ENCODE data around the gene PDPR. TPM values are rescaled to one million over a fixed set of nuclear protein-coding genes. Genes with fewer than 3 reads are reported as not detected.
"Not testable (repeated sequence)": the region's sequence is repeated elsewhere in the genome, so short reads cannot be mapped to it uniquely, and the experiment has no call there.

The PDPR gene
- total RNA-seq (2021; ENCODE audit: unreplicated experiment) (26.9 TPM), Bru-seq, nascent RNA (percentile 77 among the genes with signal in this experiment), BruChase-seq, experiment 1, labeled RNA remaining after a 2-hour chase (percentile 82 among the genes with signal in this experiment), BruChase-seq, experiment 2, labeled RNA remaining after a 6-hour chase (percentile 88 among the genes with signal in this experiment)
- 18.9 TPM for polyA plus RNA-seq (2012; ENCODE audit: insufficient read length)
- long read RNA-seq, partial matches to known transcripts, result 0 of 25 reads
- long read RNA-seq, other reads (novel, unspliced or antisense), result 25 of 25 reads

DNA sequence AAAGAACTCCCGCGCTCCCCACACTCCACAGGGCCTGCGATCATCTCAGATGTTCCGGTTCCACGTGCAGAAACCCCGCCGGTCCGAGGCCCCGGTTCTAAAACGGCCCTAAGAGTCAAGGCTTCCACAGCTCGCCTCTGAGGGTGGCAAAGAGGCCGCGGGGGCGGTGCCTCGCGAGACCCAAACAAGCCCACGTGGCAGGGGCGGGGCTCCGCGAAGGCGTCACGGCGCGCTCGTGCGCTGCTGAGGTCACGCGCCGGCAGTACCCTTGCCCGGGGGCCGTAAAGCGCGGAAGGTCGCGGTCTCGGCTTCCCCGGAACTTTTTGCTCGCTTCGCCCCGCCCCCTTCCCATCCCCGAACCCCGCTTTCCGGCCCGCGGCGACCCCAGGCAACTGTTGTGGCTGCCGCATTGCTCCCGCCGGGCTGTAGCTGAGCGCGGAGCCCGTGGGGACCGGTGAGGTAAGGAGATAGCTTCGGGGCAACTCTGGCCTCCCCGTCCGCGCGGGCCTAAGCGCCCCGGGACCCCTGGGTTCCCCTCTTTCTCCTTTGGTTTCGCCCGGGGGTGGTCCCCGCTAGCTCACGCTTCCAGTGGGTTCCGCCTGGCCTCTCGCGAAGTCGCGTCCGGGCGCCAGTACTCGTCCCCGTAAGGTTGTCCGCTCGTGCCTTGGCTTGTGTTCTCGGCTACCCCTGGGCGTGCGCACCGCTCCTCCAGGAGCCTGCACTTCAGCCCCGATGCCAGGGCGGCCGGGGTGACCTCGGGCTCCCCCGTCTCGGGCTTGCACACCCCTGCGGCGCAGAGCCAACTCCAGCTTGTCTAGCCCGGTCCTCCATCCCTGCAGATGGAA lies at the start of gene PDPR:
Gene PDPR (plus strand): TSS at position 351 of the 845 bp plus-strand sequence. CDS start 6,161 bp downstream, outside the sequence.
- POLR2A ChIA-PET; CTCF ChIA-PET; H3K36me3 ChIP-seq (ENCODE audit: control insufficient read depth, insufficient read depth, low read length); in situ Hi-C loops (cut with HindIII; ENCODE audit: low pct_unique_long_range_greater_than_20kb, low sequenced_read_pairs); intact Hi-C loops (cut with micrococcal nuclease; ENCODE audit: unreplicated experiment); H3K27me3 ChIP-seq (ENCODE audit: control insufficient read depth, insufficient read depth, low read length); H3K27ac ChIP-seq (ENCODE audit: low read length); H3K4me1 ChIP-seq (ENCODE audit: control insufficient read depth, insufficient read depth, low read length); BruUV-seq (replicated peaks); H3K9me3 ChIP-seq (ENCODE audit: control insufficient read depth, insufficient read depth, low read depth, low read length): not testable (repeated sequence)
- ATAC-seq, result peak; percentile 98
- H3K4me3 ChIP-seq (ENCODE audit: low read depth in 2 of 2, low read length in 2 of 2), result peak within 1 kb of the TSS; percentile 60 to 66
- peak; percentile 8 for DNase-seq (ENCODE audit: low read depth, low spot score)

GRCh38 chr16:70064841-70065370 lies 49.2 kb upstream of the PDPR start:
- BruUV-seq (replicated peaks); in situ Hi-C loops (cut with HindIII; ENCODE audit: low pct_unique_long_range_greater_than_20kb, low sequenced_read_pairs); H3K27me3 ChIP-seq (ENCODE audit: control insufficient read depth, insufficient read depth, low read length); H3K4me1 ChIP-seq (ENCODE audit: control insufficient read depth, insufficient read depth, low read length); POLR2A ChIA-PET; CTCF ChIA-PET; H3K27ac ChIP-seq (ENCODE audit: low read length); H3K36me3 ChIP-seq (ENCODE audit: control insufficient read depth, insufficient read depth, low read length); H3K9me3 ChIP-seq (ENCODE audit: control insufficient read depth, insufficient read depth, low read depth, low read length); intact Hi-C loops (cut with micrococcal nuclease; ENCODE audit: unreplicated experiment); DNase-seq (ENCODE audit: low read depth, low spot score): not testable (repeated sequence)
- H3K4me3 ChIP-seq (ENCODE audit: low read depth in 2 of 2, low read length in 2 of 2), result peak overlapping the region; percentile 58 to 65
- peak; percentile 23; the same call in 1 of the 2 replicates for ATAC-seq

DNA sequence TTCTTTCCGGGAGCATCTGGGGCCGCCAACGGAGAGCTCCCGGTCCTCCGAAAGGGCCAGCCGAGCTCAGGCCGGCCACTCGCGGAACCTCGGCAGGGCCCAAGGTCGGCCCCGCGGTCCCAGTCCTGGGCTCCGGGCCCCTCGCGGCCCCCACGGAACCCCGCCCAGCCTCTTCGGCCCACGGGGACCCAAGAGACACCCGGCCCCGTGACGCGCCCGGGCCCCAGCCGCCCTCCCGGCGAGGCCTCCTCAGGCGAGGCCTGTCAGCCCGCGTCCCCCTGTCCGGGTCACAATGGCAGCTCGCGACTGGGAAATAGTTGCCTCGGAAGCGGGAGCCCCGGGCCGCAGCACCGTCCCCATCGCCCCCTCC lies 48.8 kb upstream of the PDPR start:
- in situ Hi-C loops (cut with HindIII; ENCODE audit: low pct_unique_long_range_greater_than_20kb, low sequenced_read_pairs); H3K9me3 ChIP-seq (ENCODE audit: control insufficient read depth, insufficient read depth, low read depth, low read length); H3K27me3 ChIP-seq (ENCODE audit: control insufficient read depth, insufficient read depth, low read length); intact Hi-C loops (cut with micrococcal nuclease; ENCODE audit: unreplicated experiment); H3K27ac ChIP-seq (ENCODE audit: low read length); BruUV-seq (replicated peaks); DNase-seq (ENCODE audit: low read depth, low spot score); CTCF ChIA-PET; POLR2A ChIA-PET; H3K4me1 ChIP-seq (ENCODE audit: control insufficient read depth, insufficient read depth, low read length); H3K36me3 ChIP-seq (ENCODE audit: control insufficient read depth, insufficient read depth, low read length): not testable (repeated sequence)
- peak overlapping the region; percentile 58 to 65 for H3K4me3 ChIP-seq (ENCODE audit: low read depth in 2 of 2, low read length in 2 of 2)
- TF ChIP-seq SIN3A (IDR thresholded peaks at IDR 0.05; ENCODE audit: borderline replicate concordance, insufficient read depth, low read depth, low read length), result peak; percentile 19; the same call in 1 of the 2 replicates
- ATAC-seq, result peak; percentile 47

DNA sequence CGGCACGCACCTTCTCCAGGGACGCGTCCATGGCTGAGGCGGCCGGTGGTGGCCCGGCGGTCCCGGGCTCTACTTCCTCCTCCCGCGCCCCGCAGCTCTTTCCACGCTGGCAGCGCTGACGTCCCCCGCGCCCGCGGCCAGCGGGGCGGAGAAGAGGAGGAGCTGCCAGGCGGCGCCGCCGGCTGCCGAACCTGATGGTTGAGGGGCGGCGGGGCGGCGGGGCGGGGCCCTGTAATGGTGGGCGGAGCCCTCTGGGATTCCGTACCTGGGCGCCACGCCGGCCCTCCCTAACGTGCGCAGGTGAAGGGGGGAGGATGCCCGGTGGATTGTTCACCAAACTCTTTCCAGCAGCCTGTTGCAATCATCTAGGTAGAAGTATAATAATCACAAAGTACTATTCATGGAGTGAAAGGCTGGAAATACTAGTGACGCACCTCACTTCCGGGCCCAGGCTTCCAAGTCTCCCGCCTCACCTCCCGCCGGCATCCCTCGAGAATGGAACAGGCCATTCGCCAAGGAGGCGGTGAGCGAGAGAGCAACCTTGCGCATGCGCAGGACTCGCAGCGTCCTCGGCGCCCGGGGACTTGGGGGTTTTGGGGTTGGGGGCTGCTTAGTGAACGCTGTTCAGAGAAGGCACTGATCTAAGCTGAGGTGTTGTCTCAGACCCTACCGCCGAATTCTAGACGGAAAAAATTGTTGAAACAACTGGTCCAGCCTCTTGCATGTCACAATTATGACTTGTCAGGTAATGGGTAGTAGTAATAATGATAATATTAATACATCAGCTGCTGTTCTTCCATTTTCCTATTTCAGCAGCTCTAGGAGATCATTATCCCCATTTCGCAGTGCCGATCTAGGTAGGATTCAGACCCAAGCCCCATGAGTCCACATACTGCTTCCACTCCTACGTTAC lies 48.1 kb upstream of the PDPR start:
- DNase-seq (ENCODE audit: low read depth, low spot score), result peak; percentile 5
- TF ChIP-seq SIN3A (IDR thresholded peaks at IDR 0.05; ENCODE audit: borderline replicate concordance, insufficient read depth, low read depth, low read length), result peak; percentile 1; the same call in 1 of the 2 replicates
- POLR2A ChIA-PET; H3K4me1 ChIP-seq (ENCODE audit: control insufficient read depth, insufficient read depth, low read length); CTCF ChIA-PET; BruUV-seq (replicated peaks); H3K27me3 ChIP-seq (ENCODE audit: control insufficient read depth, insufficient read depth, low read length); H3K36me3 ChIP-seq (ENCODE audit: control insufficient read depth, insufficient read depth, low read length); in situ Hi-C loops (cut with HindIII; ENCODE audit: low pct_unique_long_range_greater_than_20kb, low sequenced_read_pairs); intact Hi-C loops (cut with micrococcal nuclease; ENCODE audit: unreplicated experiment); H3K9me3 ChIP-seq (ENCODE audit: control insufficient read depth, insufficient read depth, low read depth, low read length): not testable (repeated sequence)
- Histone ChIP-seq H3K4me3 (ENCODE audit: low read depth in 2 of 2, low read length in 2 of 2) (peak overlapping the region; percentile 58 to 65), H3K27ac (ENCODE audit: low read length) (peak overlapping the region; percentile 34)
- ATAC-seq, result peak; percentile 97

DNA sequence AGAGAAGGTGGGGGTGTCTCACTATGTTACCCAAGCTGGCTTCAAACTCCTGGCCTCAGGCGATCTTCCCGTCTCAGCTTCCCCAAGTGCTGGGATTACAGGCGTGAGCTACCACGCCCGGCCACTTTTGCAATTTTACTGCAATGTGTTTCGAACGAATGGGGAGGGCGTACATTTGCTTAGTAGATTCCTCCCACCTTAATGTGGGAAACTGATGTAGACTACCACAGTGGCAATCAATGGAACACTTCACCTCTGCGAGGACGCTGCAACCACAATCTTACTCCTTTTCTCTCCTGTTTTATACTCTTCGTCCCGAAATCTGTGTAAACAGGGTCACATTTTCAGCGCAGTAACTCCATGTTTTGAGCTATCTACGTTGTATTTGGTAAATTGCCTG lies 47.4 kb upstream of the PDPR start:
- DNase-seq (ENCODE audit: low read depth, low spot score); H3K36me3 ChIP-seq (ENCODE audit: control insufficient read depth, insufficient read depth, low read length); H3K4me1 ChIP-seq (ENCODE audit: control insufficient read depth, insufficient read depth, low read length); H3K9me3 ChIP-seq (ENCODE audit: control insufficient read depth, insufficient read depth, low read depth, low read length); CTCF ChIA-PET; intact Hi-C loops (cut with micrococcal nuclease; ENCODE audit: unreplicated experiment); POLR2A ChIA-PET; BruUV-seq (replicated peaks); H3K27me3 ChIP-seq (ENCODE audit: control insufficient read depth, insufficient read depth, low read length); ATAC-seq; H3K27ac ChIP-seq (ENCODE audit: low read length); in situ Hi-C loops (cut with HindIII; ENCODE audit: low pct_unique_long_range_greater_than_20kb, low sequenced_read_pairs): not testable (repeated sequence)
- H3K4me3 ChIP-seq (ENCODE audit: low read depth in 2 of 2, low read length in 2 of 2), result peak overlapping the region; percentile 58 to 65

GRCh38 chr16:70079081-70079480 lies 35.1 kb upstream of the PDPR start:
- H3K4me3 ChIP-seq (ENCODE audit: low read depth in 2 of 2, low read length in 2 of 2); CTCF ChIA-PET; ATAC-seq; H3K27me3 ChIP-seq (ENCODE audit: control insufficient read depth, insufficient read depth, low read length); POLR2A ChIA-PET; BruUV-seq (replicated peaks); intact Hi-C loops (cut with micrococcal nuclease; ENCODE audit: unreplicated experiment); H3K4me1 ChIP-seq (ENCODE audit: control insufficient read depth, insufficient read depth, low read length); H3K36me3 ChIP-seq (ENCODE audit: control insufficient read depth, insufficient read depth, low read length); H3K27ac ChIP-seq (ENCODE audit: low read length); DNase-seq (ENCODE audit: low read depth, low spot score); in situ Hi-C loops (cut with HindIII; ENCODE audit: low pct_unique_long_range_greater_than_20kb, low sequenced_read_pairs); H3K9me3 ChIP-seq (ENCODE audit: control insufficient read depth, insufficient read depth, low read depth, low read length): not testable (repeated sequence)
